Measurements from ENCODE around the gene RAP2B.
"Not testable (repeated sequence)": the region's sequence is repeated elsewhere in the genome, so short reads cannot be mapped to it uniquely, and the experiment has no call there.

RAP2B gene

GRCh38 chr3:153160451-153161137 is 1.4 kb upstream of the RAP2B start:
- DNase-seq = peak; percentile 78

- peak; percentile 100 for DNase-seq
Observed at GRCh38 chr3:153161138-153161713, 800 bp upstream of the RAP2B start.

GRCh38 chr3:153162513-153163392 is 727 bp downstream of the RAP2B start:
- DNase-seq = no peak

DNA sequence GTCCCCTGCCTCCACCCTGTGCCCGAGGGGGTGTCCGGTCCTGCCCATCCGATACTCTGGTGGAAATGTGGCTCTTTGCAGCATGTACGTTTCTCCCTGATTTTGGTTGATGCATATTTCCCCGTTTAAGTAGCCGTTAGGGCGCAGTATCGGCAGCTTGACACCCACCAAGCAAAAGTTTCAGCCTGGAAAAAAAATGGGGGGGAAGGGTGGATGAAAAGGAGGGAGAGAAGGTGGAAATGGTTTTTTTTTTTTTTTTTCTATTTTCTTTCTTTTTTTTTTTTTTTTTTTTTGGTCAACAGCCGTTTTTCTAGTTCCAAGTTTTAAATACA is 1.3 kb downstream of the RAP2B start:
- peak; percentile 16 for DNase-seq

GRCh38 chr3:153163756-153164550 is 1.9 kb downstream of the RAP2B start:
- no peak for DNase-seq

- peak; percentile 14 for DNase-seq
Observed at GRCh38 chr3:153165261-153165681, 3.2 kb downstream of the RAP2B start.

GRCh38 chr3:153166206-153166605 is 4.2 kb downstream of the RAP2B start:
- DNase-seq = no peak

GRCh38 chr3:153166796-153167195 is 4.8 kb downstream of the RAP2B start:
- DNase-seq = no peak

- DNase-seq = no peak
Observed at GRCh38 chr3:153169793-153170383, 7.9 kb downstream of the RAP2B start.

GRCh38 chr3:153171256-153171655 is 9.2 kb downstream of the RAP2B start:
- DNase-seq = no peak

GRCh38 chr3:153171918-153172317 is 9.9 kb downstream of the RAP2B start:
- DNase-seq = no peak

- no peak for DNase-seq
Observed at GRCh38 chr3:153172796-153173757, 11.1 kb downstream of the RAP2B start.

DNA sequence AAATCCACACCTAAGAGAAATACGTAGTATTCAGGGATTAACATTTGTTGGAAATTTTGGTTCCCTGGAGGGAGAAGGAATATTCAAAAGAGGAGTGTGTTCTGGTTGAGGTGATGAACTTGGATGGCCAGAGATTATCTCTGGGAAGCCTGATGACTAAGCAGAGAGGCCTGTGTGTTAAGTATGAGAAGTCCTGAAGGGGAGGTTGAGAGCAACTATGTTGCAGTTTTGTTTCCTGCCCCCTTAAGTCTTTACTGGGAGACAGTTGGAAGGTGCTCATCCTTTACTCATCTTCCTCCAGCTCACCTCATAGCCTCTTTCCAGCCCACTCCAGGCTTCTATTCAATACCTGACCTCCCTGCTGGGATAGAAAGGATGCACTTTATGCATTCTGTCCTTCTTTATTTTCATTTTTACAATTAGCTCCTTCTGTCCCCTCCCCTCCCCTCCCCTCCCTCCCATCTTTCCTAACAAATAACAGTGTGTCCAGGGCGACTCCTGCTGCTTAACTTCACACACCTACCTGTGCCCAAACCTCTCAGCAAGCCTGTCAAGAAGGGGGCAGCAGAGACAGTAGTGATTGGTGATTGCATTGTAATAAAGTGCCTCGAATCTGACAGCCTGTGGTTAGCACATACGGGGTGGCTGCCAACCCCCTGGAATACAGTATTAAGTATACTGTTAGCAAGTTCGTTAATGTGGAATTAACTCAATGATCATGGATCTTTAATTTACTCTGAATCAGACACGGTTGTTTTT is 11.9 kb downstream of the RAP2B start:
- DNase-seq = no peak

GRCh38 chr3:153176197-153176596 is 14.2 kb downstream of the RAP2B start:
- DNase-seq = no peak

- DNase-seq = no peak
Observed at GRCh38 chr3:153180860-153181372, 18.9 kb downstream of the RAP2B start.

GRCh38 chr3:153182501-153183293 is 20.7 kb downstream of the RAP2B start:
- DNase-seq = no peak

- DNase-seq = no peak
Observed at GRCh38 chr3:153190923-153191322, 28.9 kb downstream of the RAP2B start.

DNA sequence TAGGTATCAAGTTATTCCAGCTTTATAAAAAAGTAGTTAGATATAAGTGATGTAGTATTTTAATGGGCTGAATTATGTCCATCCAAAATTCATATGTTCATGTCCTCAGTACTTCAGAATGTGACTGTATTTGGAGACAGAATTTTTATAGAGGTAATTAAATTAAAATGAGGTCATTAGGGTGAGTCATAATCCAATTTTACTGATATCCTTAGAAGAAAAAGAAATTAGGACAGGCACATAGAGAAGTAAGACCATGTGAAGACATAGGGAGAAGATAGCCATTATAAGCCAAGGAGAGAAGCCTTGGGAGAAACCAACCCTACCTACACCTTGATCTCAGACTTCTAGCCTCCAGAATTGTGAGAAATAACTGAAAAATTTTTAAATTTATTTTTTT is 30.3 kb downstream of the RAP2B start:
- no peak for DNase-seq

GRCh38 chr3:153193786-153194476 is 31.9 kb downstream of the RAP2B start:
- not testable (repeated sequence) for DNase-seq
